ENCODE results near the gene TSPAN4. TPM values are rescaled to one million over a fixed set of nuclear protein-coding genes. Genes with fewer than 3 reads are reported as not detected.

The TSPAN4 gene
- total and polyA plus RNA-seq, 2 of the 13 experiments (the other 11 are each of a cell fraction or from before 2014, with no cell fraction given) = 31.7 to 68.3 TPM

- TF ChIP-seq ZFX (CRISPR knock-in tag; IDR thresholded peaks at IDR 0.05; ENCODE audit: low read depth) (peak; percentile 50), TFAP4 (IDR thresholded peaks at IDR 0.05; ENCODE audit: borderline replicate concordance, low read depth) (peak; percentile 37; the same call in 1 of the 2 replicates), SSRP1 (CRISPR knock-in tag; IDR thresholded peaks at IDR 0.05) (0 out of 2 replicates have a peak, but pooled peaks have one; percentile 22), THYN1 (CRISPR knock-in tag; IDR thresholded peaks at IDR 0.05; ENCODE audit: borderline replicate concordance, low read depth) (no peak), MLX (CRISPR knock-in tag; IDR thresholded peaks at IDR 0.05) (no peak), IKZF5 (CRISPR knock-in tag; IDR thresholded peaks at IDR 0.05) (no peak), HDAC2 (CRISPR knock-in tag; IDR thresholded peaks at IDR 0.05) (no peak), LCORL (IDR thresholded peaks at IDR 0.05) (no peak), LCORL (CRISPR knock-in tag; IDR thresholded peaks at IDR 0.05) (no peak), ONECUT2 (CRISPR knock-in tag; IDR thresholded peaks at IDR 0.05) (no peak), ZNF256 (CRISPR knock-in tag; conservative IDR thresholded peaks at IDR 0.05) (no peak), NFRKB (IDR thresholded peaks at IDR 0.05) (no peak), ZMYM3 (CRISPR knock-in tag; IDR thresholded peaks at IDR 0.05) (no peak), PRDM4 (CRISPR knock-in tag; IDR thresholded peaks at IDR 0.05; ENCODE audit: borderline replicate concordance) (no peak), NR2C2 (CRISPR knock-in tag; IDR thresholded peaks at IDR 0.05; ENCODE audit: borderline replicate concordance) (no peak), MEIS2 (CRISPR knock-in tag; IDR thresholded peaks at IDR 0.05) (no peak)
Measured at GRCh38 chr11:870127-870413, 27.4 kb downstream of the TSPAN4 start (continued).
